GM19023 (cell line): ENCODE data around the gene CCL25.

Experiments used
- ATAC-seq: cut with Tn5 transposase; IDR thresholded peaks from one replicate; pipeline ENCODE4 v1.9.1; 2021; ENCODE audit warnings: mild to moderate bottlenecking, moderate library complexity; ENCODE audit not compliant: unreplicated experiment

CCL25 gene

DNA sequence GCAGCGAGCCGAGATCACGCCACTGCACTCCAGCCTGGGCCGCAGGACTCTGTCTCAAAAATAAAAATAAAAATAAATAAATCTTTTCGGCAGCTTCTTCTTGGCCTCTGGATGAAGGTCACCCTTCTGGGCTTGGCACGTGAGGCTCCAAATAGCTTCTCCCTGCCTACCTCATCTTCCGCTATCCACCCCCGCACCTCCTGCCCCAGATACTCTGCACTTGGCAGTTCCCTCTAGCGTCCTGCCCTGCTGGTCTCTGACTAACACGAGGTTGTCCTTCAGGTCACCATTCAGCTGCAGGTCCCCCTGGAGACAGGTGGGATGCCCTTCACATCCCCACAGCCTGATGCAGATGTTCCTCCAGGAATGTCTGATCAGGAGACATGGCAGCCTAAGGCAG lies 8.5 kb upstream of the CCL25 start:
- ATAC-seq: no peak

DNA sequence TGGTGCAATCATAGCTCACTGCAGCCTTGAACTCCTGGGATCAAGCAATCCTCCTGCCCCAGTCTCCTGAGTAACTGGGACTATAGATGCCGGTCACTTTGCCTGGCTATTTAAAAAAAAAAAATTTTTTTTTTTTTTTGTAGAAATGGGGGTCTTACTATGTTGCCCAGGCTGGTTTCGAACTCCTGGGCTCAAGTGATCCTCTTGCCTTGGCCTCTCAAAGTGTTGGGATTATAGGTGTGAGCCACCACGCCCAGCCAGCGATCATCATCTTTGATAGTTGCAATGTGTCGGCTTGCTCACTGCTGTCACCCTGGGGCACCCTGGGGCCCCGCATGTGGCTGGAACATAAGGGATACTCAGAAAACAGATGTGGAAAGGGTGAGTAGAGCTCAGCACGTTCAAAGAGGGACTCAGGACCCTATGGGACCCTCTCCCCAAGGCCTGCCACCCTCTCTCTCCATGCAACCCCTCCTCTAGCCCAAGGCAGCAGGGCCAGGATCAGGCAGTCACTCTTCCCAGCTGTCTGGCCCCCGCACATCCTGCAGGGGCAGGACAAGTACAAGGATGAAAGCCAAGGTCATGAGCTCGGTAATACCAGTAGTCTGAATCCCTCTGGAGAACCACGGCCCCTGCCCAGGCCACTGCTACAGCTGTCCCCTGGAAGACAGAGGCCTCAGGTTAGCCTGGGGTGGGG lies 6.5 kb upstream of the CCL25 start:
- ATAC-seq: no peak

- no peak for ATAC-seq
These were observed 5.9 kb upstream of the CCL25 start for GRCh38 chr19:8046569-8047165.

- peak; percentile 72 for ATAC-seq
These were observed 2.1 kb upstream of the CCL25 start for GRCh38 chr19:8050274-8051096.

- ATAC-seq: no peak
These were observed 1.6 kb downstream of the CCL25 start for GRCh38 chr19:8054169-8054568.

DNA sequence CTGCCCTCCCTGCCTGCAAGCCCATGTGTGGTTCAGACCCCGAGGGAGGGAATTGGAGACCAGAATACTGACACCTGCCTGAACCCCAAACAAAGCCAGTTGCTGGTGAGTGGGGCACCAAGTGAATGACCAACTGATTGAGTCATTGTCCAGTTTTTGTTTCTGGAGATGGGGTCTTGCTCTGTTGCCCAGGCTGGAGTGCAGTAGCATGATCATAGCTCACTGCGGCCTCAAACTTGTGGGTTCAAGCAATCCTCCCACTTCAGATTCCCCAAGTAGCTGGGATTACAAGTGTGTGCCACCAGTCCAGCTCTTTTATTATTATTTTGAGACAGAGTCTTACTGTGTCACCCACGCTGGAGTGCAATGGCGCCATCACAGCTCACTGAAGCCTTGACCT lies 4.0 kb downstream of the CCL25 start:
- no peak for ATAC-seq

DNA sequence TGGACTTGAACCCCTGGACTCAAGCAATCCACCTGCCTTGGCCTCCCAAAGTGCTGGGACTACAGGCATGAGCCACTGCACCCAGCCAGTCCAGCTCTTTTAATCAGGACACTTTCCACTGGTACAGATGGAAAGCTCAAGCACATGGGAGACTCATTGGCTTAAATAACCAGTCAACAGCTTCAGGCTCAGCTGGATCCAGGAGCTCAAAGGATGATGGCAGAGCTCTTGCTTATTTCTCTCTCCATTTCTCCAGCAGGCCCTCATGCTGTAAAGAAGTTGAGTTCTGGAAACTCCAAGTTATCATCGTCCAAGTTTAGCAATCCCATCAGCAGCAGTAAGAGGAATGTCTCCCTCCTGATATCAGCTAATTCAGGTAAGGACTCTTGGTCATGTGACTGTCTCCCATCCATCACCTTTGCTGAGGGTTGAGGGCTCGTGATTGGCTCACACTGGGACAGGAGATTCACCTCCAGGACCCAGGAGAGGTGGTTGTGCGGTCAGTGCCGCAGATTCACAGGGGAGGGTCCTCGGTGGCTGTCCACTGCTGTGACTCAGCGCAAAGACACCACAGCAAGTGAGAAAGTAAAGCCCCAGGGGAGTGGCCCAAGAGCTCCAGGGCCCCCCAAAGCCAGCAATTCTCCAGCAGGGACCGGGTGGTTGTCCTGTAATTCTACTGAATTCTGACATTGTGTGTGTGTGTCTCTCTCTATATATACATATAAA lies 5.1 kb downstream of the CCL25 start:
- no peak for ATAC-seq

DNA sequence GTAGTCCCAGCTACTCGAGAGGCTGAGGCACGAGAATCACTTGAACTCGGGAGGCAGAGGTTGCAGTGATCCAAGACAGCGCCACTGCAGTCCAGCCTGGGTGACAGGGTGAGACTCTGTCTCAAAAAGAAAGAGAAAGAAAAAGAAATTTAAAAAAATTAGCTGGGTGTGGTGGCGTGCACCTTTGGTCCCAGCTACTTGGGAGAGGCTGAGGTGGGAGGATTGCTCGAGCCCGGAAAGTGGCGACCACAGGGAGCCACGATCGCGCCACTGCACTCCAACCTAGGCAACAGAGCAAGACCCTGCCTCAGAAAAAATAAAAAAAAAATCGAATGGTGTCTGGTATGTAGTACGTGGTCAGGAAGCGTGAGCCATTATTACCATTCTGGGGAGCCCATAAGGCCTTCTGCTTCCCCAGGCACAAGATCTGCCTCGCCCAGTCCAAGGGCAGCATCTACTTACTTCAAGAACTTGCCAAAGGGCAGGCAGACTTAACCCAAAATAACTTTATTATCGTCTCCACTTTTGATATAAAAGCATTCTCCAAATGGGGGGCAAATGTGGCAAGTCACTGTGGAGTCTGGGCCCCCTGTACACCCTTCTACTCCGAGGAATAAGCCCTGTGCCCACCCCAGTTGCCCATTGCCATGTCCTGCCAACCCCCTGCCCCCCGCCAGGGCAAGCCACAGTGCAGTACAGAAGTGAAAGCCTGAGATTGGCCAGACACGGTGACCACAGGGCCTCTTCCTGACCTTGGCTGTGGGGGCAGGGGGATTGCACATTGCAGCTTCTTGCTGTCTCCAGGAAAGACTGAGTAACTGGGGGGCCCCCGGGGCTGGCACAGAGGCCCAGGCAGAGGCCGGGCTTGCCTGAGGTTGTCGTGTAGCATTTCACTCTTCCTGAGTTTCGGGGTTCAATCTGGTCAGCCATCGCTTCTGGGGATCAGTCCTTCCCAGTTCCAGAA lies 12.6 kb downstream of the CCL25 start:
- no peak for ATAC-seq

- ATAC-seq: no peak
These were observed 13.3 kb downstream of the CCL25 start for GRCh38 chr19:8065875-8066261.

DNA sequence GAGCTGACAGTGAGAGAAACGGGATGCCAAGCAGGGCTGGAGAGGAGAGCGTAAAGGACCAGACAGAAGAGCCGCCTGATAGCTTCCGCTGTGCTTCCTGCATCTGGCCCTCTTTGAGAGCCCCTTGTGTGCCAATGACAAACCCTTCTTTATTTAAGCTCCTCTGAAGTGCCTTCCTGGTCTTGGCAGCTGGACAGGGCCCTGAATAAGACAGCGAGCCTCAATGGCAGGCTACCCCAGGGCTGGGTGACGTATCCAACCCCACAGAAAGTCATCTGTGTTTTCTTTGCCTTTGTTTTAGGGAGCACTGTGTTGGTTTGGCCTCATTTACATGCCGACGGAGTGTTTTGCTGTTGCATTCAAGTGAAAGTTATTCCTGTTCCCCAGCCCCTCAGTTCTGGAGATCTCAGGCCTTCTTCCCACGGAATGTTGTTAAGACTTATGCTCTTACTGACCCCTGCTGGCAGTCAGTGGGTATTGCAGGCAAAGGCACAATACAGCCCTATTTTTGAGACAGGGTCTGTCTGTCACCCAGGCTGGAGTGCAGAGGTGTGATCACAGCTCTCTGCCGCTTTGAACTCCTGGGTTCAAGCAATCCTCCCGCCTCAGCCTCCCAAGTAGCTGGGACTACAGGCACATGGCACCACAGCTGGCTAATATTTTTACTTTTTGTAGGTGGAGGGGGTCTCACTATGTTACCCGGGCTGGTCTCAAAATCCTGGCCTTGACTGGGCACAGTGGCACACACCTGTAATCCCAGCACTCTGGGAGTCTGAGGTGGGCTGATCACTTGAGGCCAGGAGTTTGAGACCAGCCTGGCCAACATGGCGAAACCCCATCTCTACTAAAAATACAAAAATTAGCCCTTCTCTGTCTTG lies 16.8 kb downstream of the CCL25 start:
- no peak for ATAC-seq

DNA sequence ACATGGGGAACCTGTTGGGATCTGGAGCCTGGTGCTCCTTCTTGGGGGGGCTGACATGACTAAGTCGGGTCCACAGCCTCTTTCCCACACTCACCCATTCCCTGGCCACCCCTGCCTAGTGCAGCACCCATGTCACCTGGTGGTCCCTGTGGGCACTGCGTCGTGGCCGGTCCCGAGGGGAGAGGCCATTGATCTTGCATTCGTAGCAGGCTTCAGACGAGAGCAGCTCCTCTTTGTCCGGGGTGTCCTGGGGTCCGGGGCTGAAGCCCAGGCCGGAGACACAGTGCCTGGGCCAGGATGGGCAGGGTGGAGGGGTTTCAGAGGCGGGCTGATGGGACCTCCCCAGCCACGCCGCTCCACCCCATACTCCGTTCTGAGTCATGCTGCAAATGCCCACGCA lies 19.4 kb downstream of the CCL25 start:
- no peak for ATAC-seq

- ATAC-seq: no peak
These were observed 21.9 kb downstream of the CCL25 start for GRCh38 chr19:8074501-8074900.

DNA sequence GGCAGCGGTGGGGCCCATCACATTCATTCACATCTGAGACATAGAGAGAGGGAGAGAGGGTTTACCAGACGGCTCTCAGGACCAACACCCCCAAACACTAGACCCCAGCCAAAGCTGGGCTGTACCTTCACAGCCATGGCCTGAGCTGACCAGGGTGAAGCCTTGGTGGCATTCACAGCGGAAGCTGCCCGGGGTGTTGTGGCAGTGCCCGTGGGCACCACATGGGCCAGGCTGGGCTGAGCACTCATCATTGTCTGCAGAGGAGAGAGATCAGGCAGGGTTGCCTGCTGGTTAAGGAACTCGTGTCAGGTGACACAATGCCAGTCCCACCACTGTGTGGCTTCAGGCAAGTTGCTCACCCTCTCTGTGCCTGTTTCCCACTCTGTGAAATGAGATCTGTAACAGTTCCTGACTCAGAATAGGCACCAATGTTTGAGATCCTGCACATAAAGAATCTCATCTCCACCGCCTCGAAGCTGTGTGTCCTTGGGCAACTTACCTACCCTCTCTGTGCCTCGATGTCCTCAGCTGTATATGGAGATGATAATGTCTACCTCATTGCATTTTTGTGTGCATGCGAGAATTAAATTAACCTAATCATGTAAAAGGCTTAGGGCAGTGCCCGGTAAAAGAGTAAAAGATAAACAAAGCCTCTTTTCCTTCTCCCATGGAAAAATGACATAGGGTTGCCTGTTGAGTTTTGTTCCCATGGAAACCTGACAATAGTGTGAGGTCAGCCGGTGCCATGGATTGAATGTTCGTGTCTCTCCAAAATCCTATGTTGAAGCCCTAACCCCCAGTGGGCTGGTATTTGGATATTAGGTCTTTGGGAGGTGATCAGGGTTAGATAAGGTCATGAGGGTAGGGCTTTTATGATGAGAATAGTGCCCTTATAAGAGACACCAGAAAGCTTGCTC lies 22.9 kb downstream of the CCL25 start:
- ATAC-seq: no peak

DNA sequence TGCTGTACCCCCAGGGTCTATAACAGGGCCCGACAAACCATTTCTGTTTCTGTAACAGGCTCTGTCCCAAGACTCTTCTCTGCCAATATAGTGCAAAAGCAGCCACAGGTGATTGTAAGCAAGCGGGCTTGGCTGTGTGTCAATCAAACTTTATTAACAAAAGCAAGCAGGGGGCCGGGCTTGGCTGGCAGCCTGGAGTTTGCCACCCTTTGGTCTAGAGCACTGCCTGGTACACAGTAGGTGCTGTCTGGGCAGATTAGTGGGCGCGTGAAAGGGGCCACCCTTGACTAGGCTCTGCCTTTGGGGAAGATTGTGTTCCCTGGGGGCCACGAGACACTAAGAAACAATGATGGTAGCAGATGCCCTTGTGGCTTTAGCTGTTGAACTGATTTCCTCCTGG lies 27.4 kb downstream of the CCL25 start:
- ATAC-seq: no peak

DNA sequence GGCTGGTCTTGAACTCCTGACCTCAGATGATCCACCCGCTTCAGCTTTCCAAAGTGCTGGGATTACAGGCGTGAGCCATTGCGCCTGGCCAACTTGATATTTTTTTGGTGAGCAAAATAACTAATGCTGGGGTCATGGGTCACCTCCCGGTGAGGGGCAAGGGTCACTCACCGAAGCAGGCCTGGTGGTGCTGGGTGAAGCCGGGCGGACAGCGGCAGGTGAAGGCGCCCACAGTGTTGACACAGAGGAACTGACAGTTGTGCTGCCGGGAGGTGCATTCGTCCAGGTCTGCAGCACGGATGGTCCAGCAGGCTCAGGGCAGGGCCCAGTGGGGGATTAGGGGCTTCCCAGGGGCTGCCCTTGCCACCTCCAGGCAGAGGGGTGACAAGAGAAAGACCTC lies 28.3 kb downstream of the CCL25 start:
- ATAC-seq: no peak

- ATAC-seq: no peak
These were observed 29.3 kb downstream of the CCL25 start for GRCh38 chr19:8081569-8082550.

GRCh38 chr19:8083141-8083540 lies 30.6 kb downstream of the CCL25 start:
- no peak for ATAC-seq
